Measurements from ENCODE around the gene VPS8. TPM values are rescaled to one million over a fixed set of nuclear protein-coding genes. Genes with fewer than 3 reads are reported as not detected.

VPS8 gene
- total RNA-seq, 4 donors from 2014 or later: 31.0 to 39.0 (median 32.6) TPM

DNA sequence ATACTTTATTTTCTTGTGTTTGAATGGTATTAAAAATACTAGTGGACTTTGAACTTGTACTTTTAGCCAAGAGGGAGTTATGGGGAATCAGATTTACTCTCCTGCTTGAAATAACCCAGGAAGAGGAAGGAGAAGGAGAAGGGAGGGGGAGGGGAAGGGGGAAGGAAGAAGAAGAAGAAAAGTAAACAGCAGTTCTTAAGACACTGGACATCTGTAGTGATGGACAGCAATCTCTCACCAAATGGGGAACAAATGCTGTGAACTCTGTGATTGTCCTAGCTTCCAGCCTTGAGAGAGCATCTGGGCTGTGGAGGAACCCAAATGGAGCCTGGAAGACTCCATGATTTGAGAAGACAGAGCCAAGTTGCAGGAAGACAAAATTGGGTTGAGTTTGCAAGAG lies 52.0 kb downstream of the VPS8 start:
- no peak for TF ChIP-seq POLR2AphosphoS5 (IDR thresholded peaks at IDR 0.05)
- no peak for TF ChIP-seq POLR2A (IDR thresholded peaks at IDR 0.05; ENCODE audit: low read depth)
- TF ChIP-seq CTCF (IDR thresholded peaks at IDR 0.05): no peak
- TF ChIP-seq EP300 (IDR thresholded peaks at IDR 0.05): no peak
- no peaks in the 10 kb centered on the region for H3K9me3 ChIP-seq
- intact Hi-C loops (cut with DNase I): no loop called here
- no peak overlapping the region for H3K4me3 ChIP-seq
- DNase-seq (ENCODE audit: extremely low spot score): no peak
- H3K27ac ChIP-seq (replicated peaks in 1 of 4): no peak overlapping the region
- H3K4me1 ChIP-seq: no peaks in the 10 kb centered on the region
- H3K36me3 ChIP-seq: peaks cover 25 to 95% (median 64%) of the 10 kb centered on the region in 4 donors
- H3K27me3 ChIP-seq: no peaks in the 10 kb centered on the region

DNA sequence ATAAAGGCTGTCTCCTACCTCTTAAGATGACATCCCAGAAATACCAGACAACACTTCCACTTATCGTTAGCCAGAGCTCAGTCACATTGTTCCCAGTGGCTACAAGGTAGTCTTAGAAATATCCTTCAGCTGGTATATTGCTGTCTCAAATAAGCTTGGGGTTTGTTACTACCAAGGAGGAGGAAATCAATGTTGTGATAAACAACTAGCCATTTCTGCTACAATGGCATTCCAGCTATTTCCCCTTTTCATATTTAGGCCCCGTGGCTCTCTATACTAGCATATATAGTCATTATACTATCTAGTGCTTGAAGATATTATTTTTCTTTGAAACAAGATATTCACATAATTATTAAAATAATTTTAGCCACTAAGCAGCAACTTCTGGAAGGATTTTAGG lies 56.5 kb downstream of the VPS8 start:
- Histone ChIP-seq H3K9me3 (no peaks in the 10 kb centered on the region), H3K27me3 (no peaks in the 10 kb centered on the region), H3K36me3 (peaks cover 17 to 84% (median 60%) of the 10 kb centered on the region in 4 donors), H3K27ac (replicated peaks in 1 of 4) (no peak overlapping the region), H3K4me3 (no peak overlapping the region), H3K4me1 (no peaks in the 10 kb centered on the region)
- intact Hi-C loops (cut with DNase I): no loop called here
- DNase-seq (ENCODE audit: extremely low spot score): no peak
- TF ChIP-seq EP300 (IDR thresholded peaks at IDR 0.05): no peak
- no peak for TF ChIP-seq CTCF (IDR thresholded peaks at IDR 0.05)
- WGBS: 77% methylated on average over 2 of the region's 2 CpGs

DNA sequence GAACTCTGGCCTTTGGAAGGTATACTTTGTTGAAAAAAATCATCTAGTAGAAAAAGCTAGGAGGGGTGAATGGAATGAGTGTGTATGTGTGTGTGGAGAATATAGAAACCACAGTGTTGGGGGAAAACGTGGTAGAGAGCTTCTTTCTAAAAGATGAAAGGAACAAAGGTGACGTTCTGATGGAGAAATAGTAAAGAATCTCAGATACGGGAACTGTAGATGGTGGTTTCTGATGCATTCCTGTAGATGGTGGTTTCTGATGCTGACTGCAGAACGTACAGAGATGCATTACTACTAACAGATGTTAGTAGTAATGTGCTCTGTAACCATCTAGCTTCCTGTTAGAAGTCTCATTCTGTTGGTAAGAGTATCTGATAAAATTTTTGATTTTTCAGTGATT lies 60.2 kb downstream of the VPS8 start:
- peaks cover 20 to 64% (median 47%) of the 10 kb centered on the region in 4 donors for H3K36me3 ChIP-seq

DNA sequence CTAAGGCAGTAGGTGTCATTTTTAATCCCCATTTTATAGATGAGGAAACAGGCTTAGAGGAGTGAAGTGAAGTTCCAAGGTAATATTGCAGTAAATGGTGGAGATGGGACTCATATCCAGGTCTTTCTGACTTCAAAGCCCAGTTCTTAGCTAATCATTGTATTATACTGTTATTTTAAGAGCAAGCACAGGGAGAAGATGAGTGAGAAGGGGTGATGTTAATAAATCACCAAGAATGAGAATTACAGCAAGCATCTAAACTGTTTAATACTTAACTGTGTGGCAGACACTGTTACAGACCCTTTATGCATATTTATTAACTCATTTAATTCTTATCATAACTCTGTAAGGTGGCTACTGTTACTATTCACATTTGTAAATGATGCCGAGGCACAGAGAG lies 61.2 kb downstream of the VPS8 start:
- TF ChIP-seq POLR2AphosphoS5 (IDR thresholded peaks at IDR 0.05) (no peak), EP300 (IDR thresholded peaks at IDR 0.05) (no peak), POLR2A (IDR thresholded peaks at IDR 0.05; ENCODE audit: low read depth) (no peak), CTCF (IDR thresholded peaks at IDR 0.05) (no peak)
- H3K9me3 ChIP-seq: no peaks in the 10 kb centered on the region
- no peaks in the 10 kb centered on the region for H3K4me1 ChIP-seq
- H3K27ac ChIP-seq (replicated peaks in 1 of 4): no peak overlapping the region
- H3K4me3 ChIP-seq: no peak overlapping the region
- 96% methylated on average over 1 of the region's 1 CpG for WGBS
- H3K27me3 ChIP-seq: no peaks in the 10 kb centered on the region
- no peak for DNase-seq (ENCODE audit: extremely low spot score)
- peaks cover 17 to 57% (median 44%) of the 10 kb centered on the region in 4 donors for H3K36me3 ChIP-seq
- intact Hi-C loops (cut with DNase I): no loop called here

More for the DNA sequence above, 60.2 kb downstream of the VPS8 start:
- Histone ChIP-seq H3K4me3 (no peak overlapping the region), H3K9me3 (no peaks in the 10 kb centered on the region), H3K27ac (replicated peaks in 1 of 4) (no peak overlapping the region), H3K4me1 (no peaks in the 10 kb centered on the region), H3K27me3 (no peaks in the 10 kb centered on the region)
- no peak for DNase-seq (ENCODE audit: extremely low spot score)
- intact Hi-C loops (cut with DNase I): no loop called here
- TF ChIP-seq CTCF (IDR thresholded peaks at IDR 0.05) (no peak), POLR2A (IDR thresholded peaks at IDR 0.05; ENCODE audit: low read depth) (no peak), POLR2AphosphoS5 (IDR thresholded peaks at IDR 0.05) (no peak), EP300 (IDR thresholded peaks at IDR 0.05) (no peak)
- WGBS: 74% methylated on average over 4 of the region's 4 CpGs
